GM19455 (cell line): ENCODE measurements around the gene SIAH1.
"Not testable (repeated sequence)": the region's sequence is repeated elsewhere in the genome, so short reads cannot be mapped to it uniquely, and the experiment has no call there.

Source experiments
- ATAC-seq: cut with Tn5 transposase; IDR thresholded peaks from one replicate; pipeline ENCODE4 v1.9.1; 2021; ENCODE audit not compliant: unreplicated experiment

Gene SIAH1

DNA sequence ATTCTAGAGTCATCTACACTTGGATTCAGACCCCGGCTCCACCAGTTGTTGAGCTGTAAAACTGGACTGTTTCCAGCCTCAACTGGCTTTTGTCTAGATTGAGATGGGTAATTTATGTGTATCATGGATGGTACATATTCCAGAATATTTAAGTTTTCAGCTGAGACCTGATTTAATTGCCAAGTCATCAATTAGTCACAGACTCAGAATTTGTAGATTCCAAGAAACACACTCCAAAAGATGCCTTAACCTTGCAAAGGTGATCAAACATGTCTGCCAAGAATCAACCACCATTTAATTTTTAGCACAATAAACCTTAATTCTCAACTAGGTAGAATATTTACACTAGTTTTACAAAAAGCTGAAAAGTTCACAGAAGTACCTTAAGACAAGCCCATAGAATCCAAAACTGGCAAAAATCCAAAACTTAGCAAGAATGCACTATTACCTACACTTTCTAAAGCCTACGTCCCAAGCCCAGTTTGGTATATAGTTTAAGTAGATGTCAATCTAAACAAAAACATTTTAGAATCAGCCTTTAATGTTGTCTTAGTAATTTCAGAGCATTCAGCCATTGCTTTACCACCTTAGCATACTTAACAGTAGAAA, 17.7 kb downstream of the SIAH1 start:
- no peak for ATAC-seq

DNA sequence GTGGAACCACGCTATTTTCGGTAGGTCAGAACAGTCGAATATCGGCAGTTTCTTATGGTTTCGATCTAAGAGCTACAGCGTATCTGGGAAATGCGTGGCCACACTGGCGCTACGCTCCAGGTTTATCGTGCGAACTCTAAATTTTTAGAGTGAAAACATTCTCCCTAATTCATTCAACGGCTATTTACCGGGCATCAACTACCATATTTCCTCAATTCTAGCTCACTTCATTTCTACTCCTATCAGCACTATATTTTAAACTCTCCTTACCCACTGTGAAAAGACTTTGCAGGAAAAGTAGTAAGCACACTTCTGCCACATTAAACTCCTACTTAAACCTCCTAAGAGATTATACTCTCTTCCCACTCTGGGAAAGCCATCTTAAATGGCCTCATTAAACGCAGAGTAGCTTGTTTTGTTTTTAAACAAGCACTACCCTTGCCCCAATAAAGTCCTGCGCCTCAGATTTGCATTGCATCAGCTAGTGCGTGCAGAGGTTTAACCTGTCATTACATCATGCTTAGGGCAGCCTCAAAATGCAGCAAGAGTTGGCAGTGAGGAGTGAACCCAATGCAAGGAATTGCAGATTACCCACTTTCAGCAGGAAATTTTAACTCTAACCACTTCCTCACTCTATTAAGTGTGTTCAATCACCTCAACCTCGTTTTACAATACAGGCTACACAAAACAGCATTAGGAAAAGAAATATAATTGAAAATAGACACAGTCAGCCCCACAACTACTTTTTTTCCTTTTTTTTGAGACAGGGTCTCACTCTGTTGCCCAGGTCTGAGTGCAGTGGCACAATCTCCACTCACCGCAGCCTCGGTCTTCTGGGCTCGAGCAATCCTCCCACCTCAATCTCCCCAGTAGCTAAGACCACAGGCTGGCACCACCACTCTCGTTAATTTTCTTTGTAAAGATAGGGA, 18.8 kb downstream of the SIAH1 start:
- peak; percentile 67 for ATAC-seq

DNA sequence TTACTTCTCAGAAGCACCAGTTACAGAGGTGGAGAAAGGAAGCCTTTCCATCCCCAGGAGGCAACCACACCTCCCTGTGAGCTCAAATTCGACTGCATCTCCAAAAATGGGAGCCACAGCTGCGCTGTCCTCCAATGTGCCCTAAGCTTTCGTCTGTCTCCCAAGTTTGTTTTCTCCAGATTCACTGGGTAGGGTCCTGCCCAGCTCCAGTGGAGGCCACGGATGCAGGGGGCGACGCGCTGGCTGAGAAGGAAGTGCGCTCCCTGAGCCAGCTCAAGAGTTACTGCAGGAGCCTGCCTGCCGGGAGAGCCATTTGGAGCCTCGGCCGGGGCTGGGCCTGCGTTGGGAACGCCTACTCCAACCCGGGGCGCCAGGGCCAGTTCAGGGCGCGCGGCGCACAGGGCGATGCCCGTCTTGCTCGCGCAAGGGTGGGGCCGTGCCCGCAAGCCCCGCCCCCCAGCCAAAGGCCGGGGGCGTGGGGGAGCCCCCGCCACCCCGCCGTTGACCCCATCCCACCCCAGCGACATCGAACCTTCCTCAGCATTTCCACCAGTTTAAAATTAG, 19.5 kb downstream of the SIAH1 start:
- ATAC-seq, result peak; percentile 93

DNA sequence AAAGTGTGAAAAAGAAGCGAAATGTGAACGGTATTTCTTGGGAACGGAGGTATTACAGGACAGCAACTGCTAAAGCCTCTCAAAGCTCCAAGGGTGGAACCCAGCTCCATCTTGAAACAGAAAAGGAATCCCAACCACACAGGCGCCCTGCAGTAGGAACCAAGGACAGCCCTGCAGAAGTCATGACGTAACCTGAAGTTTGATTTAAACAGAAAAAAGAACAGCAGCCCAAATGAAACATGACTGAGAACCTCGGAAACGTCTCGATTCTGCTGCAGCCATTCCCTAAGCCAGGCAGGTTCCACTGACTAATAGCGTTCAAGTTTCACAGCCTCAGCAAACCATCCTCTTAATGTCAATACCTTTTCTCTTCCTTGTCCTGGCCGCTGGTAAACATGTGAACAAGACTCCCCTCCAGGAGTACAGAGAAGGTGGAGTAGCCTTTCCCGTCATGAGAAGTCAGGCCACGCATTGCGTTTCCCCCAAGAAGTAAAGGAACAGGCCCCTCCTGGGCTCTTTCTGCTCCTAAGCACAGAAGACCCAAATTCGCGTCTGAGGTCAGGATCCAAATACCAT, 20.1 kb downstream of the SIAH1 start:
- ATAC-seq, result no peak

DNA sequence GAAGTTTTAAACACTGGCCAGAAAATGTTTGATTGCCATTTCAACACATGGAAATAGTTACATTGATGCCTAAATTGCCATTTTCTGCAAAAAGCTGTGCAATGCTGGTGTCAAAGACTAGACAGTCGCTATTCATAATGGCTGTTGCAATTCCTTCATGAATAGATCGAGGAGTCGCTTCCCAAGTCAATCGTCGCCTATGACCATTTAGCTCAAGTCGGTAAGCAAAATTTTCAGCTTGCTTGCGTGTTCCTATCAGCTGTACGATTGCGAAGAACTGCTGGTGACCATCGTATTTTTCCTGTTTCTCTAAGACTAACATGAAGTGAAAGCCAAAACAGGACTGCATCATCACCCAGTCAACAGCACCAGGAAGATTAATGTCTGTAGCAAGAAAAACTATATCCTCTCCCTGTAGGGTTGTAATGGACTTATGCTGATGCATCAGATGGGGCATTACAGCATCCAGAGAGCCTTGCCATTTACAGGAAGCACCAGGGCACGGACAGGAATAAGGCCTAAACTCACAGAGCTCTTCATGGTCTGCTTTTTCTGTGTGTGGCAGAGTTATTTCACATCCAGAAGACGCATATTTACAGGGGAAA, 23.6 kb downstream of the SIAH1 start:
- ATAC-seq, result no peak

DNA sequence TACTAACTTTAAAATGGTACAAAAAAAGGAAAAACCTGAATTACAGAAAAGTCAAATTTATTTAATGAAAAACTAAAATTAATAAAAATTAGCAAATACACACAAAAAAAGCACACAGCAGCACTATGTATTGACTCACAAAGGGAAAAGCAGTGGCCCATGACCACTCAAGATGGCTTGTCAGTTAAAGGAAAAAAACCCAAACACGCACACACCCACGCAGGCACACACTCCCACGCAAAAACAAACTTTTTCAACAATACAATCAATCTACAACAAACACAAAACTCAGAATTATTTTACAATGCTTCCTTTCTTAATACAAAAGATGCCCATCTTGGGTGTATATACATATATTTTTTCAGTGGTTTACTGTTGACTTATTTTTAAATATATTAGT, 24.2 kb downstream of the SIAH1 start:
- ATAC-seq, result no peak

DNA sequence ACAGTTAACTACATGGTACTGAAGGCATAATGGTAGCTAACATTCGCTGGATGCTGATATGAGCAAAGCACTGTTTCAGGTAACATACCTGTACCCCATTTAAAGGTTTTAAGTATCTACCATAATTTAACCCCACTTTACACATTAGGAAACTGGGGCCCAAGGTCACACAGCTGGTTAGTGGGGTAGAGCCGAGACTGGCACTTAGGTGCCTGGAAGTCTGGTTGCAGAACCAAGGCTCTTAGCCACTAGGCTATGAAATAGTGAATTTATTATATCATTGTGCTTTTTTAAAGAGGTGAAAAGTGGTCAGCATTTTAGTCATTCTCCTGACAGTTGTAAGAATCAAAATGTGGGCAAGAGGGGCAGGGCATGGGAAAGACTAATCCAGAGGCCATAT, 25.2 kb downstream of the SIAH1 start:
- no peak for ATAC-seq

DNA sequence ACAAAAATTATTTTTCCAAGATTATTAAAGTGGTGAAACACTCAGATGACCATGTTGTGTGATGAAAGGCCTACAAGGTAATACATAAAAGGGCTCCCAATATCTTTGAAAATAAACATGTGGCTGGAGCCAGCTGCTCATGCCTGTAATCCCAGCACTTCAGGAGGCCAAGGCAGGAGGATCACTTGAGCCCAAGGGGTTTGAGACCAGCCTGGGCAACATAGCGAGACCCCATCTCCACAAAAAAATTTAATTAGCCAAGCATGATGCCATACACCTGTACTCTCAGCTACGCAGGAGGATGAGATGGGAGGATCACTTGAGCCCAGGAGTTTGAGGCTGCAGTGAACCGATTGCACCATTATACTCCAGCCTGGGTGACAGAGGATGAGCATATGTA, 26.8 kb downstream of the SIAH1 start:
- ATAC-seq, result no peak

DNA sequence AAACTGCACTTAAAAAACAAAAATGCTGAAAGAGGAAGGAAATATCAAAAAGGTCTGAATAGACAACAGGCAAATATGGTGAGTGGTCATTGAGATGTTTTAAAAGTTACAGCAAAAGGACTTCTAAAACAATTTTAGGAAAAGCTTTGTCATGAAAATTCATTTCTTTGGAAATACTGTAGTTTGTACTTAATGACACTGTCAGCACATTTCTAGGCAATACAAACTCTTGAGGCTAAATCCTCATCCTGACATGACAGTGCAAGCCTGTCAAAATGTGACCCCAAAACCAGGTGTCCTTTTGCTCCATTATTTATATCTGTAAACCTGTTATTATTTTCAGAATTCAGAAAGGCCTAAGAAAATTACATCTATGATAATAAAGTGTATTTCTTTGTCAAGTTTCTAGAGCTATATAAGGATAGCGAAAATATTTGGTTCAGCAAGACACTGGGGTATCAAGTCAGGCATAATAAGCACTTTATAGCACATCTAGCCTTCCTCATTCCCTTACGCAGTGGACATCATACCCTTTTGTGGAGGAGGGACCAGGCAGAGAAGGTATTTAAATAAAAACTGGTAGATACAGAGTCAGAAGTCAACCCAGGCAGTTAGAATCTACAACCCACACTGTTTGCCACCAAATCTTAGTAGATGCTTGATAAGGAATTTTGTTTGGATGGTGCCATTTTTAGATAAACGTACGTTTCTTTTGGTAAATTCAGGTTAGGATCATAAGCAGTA, 28.4 kb downstream of the SIAH1 start:
- no peak for ATAC-seq

DNA sequence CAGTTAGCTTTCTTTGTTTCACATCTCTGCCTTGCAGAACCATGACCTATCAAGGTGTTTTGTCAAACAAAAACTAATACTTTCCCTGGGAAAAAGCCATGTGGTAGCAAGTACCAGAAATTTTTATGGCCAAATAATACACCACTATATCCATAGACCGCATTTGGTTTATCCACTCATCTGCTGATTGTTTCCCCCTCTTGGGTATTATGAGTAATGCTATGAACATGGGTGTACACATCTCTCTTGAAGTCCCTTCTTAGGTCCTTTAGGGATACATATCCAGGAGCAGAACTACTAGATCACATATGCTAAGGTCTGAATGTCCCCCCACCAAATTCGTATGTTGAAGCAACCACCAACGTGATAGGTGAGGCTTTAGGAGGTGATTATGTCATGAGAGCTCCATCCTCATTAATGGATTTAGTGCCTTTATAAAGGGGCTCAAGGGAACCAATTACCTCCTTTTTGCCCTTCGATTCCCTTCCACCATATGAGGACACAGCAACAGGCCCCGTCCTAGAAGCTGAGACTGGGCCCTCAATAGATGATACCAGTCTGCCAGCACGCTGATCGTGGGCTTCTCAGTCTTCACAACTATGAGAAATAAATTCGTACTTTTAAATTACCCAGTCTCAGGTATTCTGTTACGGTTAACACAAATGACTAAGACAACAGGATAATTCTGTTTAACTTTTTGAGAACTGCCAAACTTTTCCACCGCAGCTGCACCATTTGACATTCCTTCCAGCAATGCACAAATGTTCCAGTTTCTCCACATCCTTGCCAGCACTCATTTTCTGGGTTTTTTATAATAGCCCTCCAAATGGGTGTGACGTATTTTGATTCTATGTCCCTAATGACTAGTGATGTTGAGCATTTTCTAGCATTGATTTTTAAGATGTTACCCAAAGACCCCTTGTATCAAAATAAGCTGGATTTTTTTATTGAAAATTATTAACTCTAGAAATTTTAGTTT, 30.0 kb downstream of the SIAH1 start:
- no peak for ATAC-seq

DNA sequence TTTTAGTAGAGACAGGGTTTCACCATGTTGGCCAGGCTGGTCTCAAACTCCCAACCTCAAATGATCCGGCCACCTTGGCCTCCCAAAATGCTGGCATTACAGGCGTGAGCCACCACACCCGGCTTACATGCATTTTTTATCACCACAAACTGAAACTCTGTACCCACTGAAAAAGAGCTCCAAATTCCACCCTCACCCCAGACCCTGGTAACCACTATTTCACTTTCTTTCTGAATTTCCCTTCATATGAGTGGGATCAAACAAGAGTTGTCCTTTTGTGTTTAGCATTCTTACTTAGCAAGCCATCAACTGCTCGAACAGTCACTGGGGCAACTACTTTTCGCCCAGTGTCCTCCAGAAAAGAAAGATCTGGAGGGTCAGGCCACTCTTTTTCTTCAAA, 30.8 kb downstream of the SIAH1 start:
- ATAC-seq, result not testable (repeated sequence)

DNA sequence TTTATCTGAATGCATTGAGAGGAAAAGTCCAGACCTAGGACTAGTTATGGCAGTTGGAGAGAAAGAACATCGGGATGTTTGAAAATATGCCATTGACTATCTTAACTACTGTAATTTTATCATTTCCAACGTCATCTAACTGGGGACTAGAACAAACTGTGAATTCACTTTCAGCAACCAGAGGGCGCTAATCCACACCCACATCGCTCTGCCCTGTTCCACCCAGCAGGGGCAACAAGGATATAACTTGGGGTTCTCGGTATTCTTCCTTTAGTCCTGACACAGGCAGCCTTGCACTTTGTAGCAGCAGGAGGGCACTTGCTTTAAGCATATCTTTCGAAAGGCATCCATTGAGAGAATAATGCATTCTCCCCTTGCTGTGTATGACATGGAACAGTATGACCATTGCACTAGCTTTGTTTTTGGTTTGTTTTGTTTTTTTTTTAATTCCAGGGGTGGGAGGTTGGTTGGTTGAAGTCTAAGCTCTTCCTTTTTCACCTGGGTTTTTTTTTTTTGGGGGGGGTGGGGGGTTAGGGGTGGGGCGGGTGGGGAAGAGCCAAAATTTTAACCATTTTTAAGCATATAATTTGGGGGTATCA, 31.5 kb downstream of the SIAH1 start:
- no peak for ATAC-seq

DNA sequence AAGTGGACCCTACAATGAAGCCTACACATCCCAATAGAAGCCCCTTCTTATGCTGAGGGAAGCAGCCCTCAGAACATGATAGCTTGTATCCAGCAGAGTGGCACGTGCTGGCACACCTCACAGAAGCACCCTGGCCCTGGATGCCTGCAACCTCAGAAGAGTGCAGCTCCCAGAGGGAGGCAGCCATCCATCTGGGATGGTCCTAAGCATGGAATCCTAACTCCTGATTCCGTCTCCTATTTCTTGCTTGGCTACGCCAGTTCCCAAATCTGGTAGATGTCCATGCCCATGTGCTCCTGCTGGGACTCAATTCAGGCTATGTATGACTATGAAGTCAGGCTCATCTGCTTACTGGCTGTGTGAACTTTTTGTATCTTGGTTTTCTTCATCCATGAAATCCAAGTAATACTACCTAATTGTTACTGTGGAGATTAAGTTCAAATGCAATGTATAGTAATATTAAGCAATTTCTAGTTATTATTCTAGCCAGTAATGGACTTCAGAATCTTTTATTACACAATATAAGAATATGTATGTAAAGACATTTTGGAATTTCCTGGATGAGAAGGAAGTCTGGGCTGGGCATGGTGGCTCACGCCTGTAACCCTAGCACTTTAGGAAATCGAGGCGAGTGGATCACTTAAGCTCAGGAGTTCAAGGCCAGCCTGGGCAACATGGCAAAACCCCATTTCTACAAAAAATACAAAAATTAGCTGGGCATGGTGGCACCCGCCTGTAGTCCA, 32.4 kb downstream of the SIAH1 start:
- no peak for ATAC-seq

DNA sequence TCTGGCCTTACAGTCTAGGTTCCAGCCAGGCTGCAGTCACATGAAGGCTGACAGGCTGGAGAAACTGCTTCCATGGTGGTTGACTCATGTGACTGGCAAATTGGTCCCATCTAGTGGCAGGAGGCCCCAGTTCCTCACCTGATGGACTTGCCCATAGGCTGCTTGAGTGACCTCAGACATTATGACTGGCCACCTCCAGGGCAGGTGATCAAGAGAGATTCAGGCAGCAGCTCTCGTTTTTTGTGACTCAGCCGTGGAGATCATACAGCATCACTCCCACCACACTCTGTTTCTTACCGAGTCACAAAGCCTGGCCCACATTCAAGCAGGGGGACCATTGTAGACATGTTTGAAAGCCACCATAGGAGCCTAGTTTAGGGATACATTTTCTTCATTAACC, 34.5 kb downstream of the SIAH1 start:
- no peak for ATAC-seq

DNA sequence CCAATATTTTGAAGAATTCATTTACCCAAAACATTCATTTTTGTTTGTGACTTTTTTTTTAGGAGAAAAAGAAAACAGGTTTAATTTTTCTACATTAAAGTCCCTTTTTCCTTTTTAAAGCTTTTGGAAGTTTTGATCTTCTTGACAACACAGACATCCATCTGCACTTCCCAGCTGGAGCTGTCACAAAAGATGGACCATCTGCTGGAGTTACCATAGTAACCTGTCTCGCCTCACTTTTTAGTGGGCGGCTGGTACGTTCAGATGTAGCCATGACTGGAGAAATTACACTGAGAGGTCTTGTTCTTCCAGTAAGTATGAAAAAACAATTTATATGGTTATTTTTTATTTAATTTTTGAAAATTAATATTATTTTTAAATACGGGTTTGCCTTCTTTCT, 37.2 kb downstream of the SIAH1 start:
- ATAC-seq, result no peak

DNA sequence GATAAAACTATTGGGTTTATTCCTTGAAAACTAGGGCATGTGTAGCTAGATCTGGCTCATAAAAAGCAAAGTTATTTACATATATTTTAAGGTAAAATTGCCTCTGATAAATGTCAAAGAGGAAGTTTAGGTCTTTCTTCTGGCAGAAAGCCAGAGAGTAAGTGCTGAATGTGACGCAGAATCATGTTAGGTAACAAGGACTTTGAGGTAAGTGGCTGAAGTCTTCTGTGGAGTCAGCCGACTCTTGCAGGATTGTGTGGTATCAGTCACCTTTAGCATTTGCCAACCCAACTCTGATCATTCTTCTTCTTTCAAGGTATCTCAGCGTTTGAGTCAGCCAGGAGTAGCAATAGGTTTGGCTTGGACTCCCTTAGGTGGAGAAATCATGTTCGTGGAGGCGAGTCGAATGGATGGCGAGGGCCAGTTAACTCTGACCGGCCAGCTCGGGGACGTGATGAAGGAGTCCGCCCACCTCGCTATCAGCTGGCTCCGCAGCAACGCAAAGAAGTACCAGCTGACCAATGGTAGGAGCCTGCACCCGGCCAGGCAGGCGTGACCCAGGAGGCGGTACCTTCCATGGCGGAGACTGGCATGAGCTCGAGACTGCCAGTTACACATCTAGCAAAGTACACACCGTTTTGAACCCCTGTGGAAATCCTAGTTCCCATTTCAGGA, 37.9 kb downstream of the SIAH1 start:
- ATAC-seq, result no peak

DNA sequence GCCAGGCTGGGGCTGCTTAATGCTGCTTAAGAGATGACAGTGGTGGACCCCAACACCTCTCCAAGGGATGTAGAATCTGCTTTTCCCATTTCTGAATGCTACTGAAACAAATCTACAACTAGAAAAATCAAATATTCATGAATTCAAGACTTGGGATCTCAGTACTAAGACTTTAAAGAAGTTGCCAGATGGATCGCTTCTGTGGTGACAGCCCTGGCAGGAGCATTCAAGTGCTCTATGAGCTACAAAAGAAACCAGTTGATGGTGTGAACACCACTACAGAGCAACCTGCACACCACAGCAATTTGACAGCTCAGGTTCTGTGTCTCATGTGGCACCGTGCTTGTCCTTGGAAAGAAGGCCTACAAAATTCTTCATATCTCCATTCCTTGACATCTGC, 42.6 kb downstream of the SIAH1 start:
- ATAC-seq, result no peak

DNA sequence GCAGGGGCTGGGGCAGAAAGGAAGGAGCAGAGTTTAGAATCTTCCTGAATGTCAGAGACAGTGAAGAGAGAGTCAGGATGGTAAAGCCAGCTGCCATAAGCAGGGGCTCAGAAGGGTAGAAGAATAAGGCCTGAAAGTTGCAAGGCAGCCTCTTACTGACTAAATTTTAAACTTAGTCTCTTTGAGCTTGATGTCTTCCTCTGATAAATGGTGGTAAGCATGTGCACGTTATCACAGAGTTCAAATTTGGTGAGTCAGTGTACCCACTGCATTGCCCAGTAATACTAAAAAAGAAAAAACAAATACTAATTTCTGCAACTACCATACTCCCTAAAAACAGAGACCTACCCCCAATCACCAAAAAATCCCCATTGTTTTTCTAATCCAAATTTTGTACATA, 45.2 kb downstream of the SIAH1 start:
- no peak for ATAC-seq
